WTC11 (cell line): Measurements from ENCODE around the gene SFI1. TPM values are rescaled to one million over a fixed set of nuclear protein-coding genes. Genes with fewer than 3 reads are reported as not detected.

ENCODE experiments used
- ATAC-seq: fragments of 200-7000 bp; cut with Tn5 transposase; 2 replicates; pipeline ENCODE4 v1.10.0; 2021; ENCODE audit warnings: mild to moderate bottlenecking, moderate library complexity
- CTCF ChIA-PET: fragments of 300-600 bp; sonication (Branson Sonifier 250); formaldehyde crosslinking; loops from one replicate; lab custom pipeline; 2021; ENCODE audit warnings: antibody characterized with exemption; lab: Charles Lee
- POLR2A ChIA-PET: fragments of 350-600 bp; sonication (Branson Sonifier 250); formaldehyde crosslinking; loops from one replicate; lab custom pipeline; 2021; ENCODE audit warnings: antibody characterized with exemption; lab: Charles Lee
- DNase-seq: peaks from one replicate; pipeline ENCODE4 v3.0.0; 2021; ENCODE audit warnings: low spot score
- H3K27ac Mint-ChIP-seq: 2 replicates; pipeline ENCODE4 v1.8.0; 2021; ENCODE audit warnings: mixed read lengths
- H3K27me3 Mint-ChIP-seq: 2 replicates; pipeline ENCODE4 v1.8.0; 2021; ENCODE audit warnings: low read depth, mild to moderate bottlenecking, moderate library complexity, mixed read lengths
- H3K36me3 Mint-ChIP-seq: 2 replicates; pipeline ENCODE4 v1.8.0; 2021; ENCODE audit warnings: mixed read lengths
- H3K4me1 Mint-ChIP-seq: 2 replicates; pipeline ENCODE4 v1.8.0; 2022; ENCODE audit warnings: mixed read lengths
- H3K4me3 Mint-ChIP-seq: 2 replicates; pipeline ENCODE4 v1.8.0; 2021; ENCODE audit warnings: mild to moderate bottlenecking, moderate library complexity, mixed read lengths
- H3K9me3 Mint-ChIP-seq: 2 replicates; pipeline ENCODE4 v1.8.0; 2021; ENCODE audit warnings: mixed read lengths
- ATF1 ChIP-seq: sonication (generic); formaldehyde crosslinking; IDR thresholded peaks from 2 replicates; pipeline ENCODE4 v1.8.1; 2023; ENCODE audit warnings: mild to moderate bottlenecking, moderate library complexity, missing genetic modification reagents
- CREM ChIP-seq: sonication (generic); formaldehyde crosslinking; IDR thresholded peaks from 2 replicates; pipeline ENCODE4 v1.8.1; 2022; ENCODE audit warnings: mild to moderate bottlenecking, missing genetic modification reagents, moderate library complexity
- E2F1 ChIP-seq: sonication (generic); formaldehyde crosslinking; IDR thresholded peaks from 2 replicates; pipeline ENCODE4 v1.8.0; 2022; ENCODE audit warnings: mild to moderate bottlenecking, missing genetic modification reagents
- ESRRA ChIP-seq: sonication (generic); formaldehyde crosslinking; IDR thresholded peaks from 2 replicates; pipeline ENCODE4 v1.8.1; 2022; ENCODE audit warnings: mild to moderate bottlenecking, missing genetic modification reagents, borderline replicate concordance
- GABPB1 ChIP-seq: sonication (generic); formaldehyde crosslinking; IDR thresholded peaks from 2 replicates; pipeline ENCODE4 v1.8.1; 2023; ENCODE audit warnings: mild to moderate bottlenecking, missing genetic modification reagents
- MAX ChIP-seq: sonication (generic); formaldehyde crosslinking; IDR thresholded peaks from 2 replicates; pipeline ENCODE4 v1.8.0; 2022; ENCODE audit warnings: mild to moderate bottlenecking, missing genetic modification reagents
- MYBL2 ChIP-seq: sonication (generic); formaldehyde crosslinking; IDR thresholded peaks from 2 replicates; pipeline ENCODE4 v1.8.1; 2023; ENCODE audit warnings: mild to moderate bottlenecking, moderate library complexity, missing genetic modification reagents
- RELA ChIP-seq: sonication (generic); formaldehyde crosslinking; IDR thresholded peaks from 2 replicates; pipeline ENCODE4 v1.8.1; 2022; ENCODE audit warnings: missing genetic modification reagents, mild to moderate bottlenecking, borderline replicate concordance
- SOX15 ChIP-seq: fragments of 250-450 bp; sonication (Bioruptor Pico); IDR thresholded peaks from 2 replicates; pipeline ENCODE4 v1.9.0; 2021; ENCODE audit warnings: mild to moderate bottlenecking
- USF1 ChIP-seq: sonication (generic); formaldehyde crosslinking; IDR thresholded peaks from 2 replicates; pipeline ENCODE4 v1.8.0; 2022; ENCODE audit warnings: mild to moderate bottlenecking, missing genetic modification reagents
- ZBTB43 ChIP-seq: sonication (generic); formaldehyde crosslinking; IDR thresholded peaks from 2 replicates; pipeline ENCODE4 v1.8.1; 2023; ENCODE audit warnings: mild to moderate bottlenecking, missing genetic modification reagents
- ZNF263 ChIP-seq: sonication (generic); formaldehyde crosslinking; IDR thresholded peaks from 2 replicates; pipeline ENCODE4 v1.8.1; 2022; ENCODE audit warnings: low read depth, mild to moderate bottlenecking, moderate library complexity, missing genetic modification reagents
- total RNA-seq: library from RNA; stranded (reverse); gene quantifications from 3 replicates; pipeline ENCODE4 v1.2.3, GENCODE V29; 2021
- TF ChIP-seq, protein P1 (sequence below): fragments of 200-600 bp; IDR thresholded peaks from 2 replicates; pipeline ENCODE4 v1.8.0; 2022; ENCODE audit warnings: antibody characterized with exemption
- TF ChIP-seq, protein P2 (sequence below): sonication (generic); formaldehyde crosslinking; IDR thresholded peaks from 2 replicates; pipeline ENCODE4 v1.8.0; 2023; ENCODE audit warnings: missing genetic modification reagents, mild to moderate bottlenecking, borderline replicate concordance
- TF ChIP-seq, protein P3 (sequence below): sonication (generic); formaldehyde crosslinking; IDR thresholded peaks from 2 replicates; pipeline ENCODE4 v1.8.1; 2023; ENCODE audit warnings: mild to moderate bottlenecking, moderate library complexity, missing genetic modification reagents
- TF ChIP-seq, protein P4 (sequence below): sonication (generic); formaldehyde crosslinking; IDR thresholded peaks from 2 replicates; pipeline ENCODE4 v1.8.0; 2023; ENCODE audit warnings: missing genetic modification reagents
- TF ChIP-seq, protein P5 (sequence below): sonication (generic); formaldehyde crosslinking; IDR thresholded peaks from 2 replicates; pipeline ENCODE4 v1.8.0; 2023; ENCODE audit warnings: mild to moderate bottlenecking, missing genetic modification reagents
- TF ChIP-seq, protein P6 (sequence below): fragments of 250-450 bp; sonication (Bioruptor Pico); IDR thresholded peaks from 2 replicates; pipeline ENCODE4 v2.1.2; 2022; ENCODE audit warnings: mild to moderate bottlenecking, moderate library complexity

SFI1 gene
- total RNA-seq, 1 experiment from 2014 or later = 43.6 TPM

GRCh38 chr22:31631436-31631835 is 135.1 kb downstream of the SFI1 start (continued):
- TF ChIP-seq MYBL2 (CRISPR knock-in tag) = no peak
- TF ChIP-seq, protein P1, sequence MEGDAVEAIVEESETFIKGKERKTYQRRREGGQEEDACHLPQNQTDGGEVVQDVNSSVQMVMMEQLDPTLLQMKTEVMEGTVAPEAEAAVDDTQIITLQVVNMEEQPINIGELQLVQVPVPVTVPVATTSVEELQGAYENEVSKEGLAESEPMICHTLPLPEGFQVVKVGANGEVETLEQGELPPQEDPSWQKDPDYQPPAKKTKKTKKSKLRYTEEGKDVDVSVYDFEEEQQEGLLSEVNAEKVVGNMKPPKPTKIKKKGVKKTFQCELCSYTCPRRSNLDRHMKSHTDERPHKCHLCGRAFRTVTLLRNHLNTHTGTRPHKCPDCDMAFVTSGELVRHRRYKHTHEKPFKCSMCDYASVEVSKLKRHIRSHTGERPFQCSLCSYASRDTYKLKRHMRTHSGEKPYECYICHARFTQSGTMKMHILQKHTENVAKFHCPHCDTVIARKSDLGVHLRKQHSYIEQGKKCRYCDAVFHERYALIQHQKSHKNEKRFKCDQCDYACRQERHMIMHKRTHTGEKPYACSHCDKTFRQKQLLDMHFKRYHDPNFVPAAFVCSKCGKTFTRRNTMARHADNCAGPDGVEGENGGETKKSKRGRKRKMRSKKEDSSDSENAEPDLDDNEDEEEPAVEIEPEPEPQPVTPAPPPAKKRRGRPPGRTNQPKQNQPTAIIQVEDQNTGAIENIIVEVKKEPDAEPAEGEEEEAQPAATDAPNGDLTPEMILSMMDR = no peak
- TF ChIP-seq, protein P2, sequence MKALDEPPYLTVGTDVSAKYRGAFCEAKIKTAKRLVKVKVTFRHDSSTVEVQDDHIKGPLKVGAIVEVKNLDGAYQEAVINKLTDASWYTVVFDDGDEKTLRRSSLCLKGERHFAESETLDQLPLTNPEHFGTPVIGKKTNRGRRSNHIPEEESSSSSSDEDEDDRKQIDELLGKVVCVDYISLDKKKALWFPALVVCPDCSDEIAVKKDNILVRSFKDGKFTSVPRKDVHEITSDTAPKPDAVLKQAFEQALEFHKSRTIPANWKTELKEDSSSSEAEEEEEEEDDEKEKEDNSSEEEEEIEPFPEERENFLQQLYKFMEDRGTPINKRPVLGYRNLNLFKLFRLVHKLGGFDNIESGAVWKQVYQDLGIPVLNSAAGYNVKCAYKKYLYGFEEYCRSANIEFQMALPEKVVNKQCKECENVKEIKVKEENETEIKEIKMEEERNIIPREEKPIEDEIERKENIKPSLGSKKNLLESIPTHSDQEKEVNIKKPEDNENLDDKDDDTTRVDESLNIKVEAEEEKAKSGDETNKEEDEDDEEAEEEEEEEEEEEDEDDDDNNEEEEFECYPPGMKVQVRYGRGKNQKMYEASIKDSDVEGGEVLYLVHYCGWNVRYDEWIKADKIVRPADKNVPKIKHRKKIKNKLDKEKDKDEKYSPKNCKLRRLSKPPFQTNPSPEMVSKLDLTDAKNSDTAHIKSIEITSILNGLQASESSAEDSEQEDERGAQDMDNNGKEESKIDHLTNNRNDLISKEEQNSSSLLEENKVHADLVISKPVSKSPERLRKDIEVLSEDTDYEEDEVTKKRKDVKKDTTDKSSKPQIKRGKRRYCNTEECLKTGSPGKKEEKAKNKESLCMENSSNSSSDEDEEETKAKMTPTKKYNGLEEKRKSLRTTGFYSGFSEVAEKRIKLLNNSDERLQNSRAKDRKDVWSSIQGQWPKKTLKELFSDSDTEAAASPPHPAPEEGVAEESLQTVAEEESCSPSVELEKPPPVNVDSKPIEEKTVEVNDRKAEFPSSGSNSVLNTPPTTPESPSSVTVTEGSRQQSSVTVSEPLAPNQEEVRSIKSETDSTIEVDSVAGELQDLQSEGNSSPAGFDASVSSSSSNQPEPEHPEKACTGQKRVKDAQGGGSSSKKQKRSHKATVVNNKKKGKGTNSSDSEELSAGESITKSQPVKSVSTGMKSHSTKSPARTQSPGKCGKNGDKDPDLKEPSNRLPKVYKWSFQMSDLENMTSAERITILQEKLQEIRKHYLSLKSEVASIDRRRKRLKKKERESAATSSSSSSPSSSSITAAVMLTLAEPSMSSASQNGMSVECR (CRISPR knock-in tag) = no peak
- TF ChIP-seq RELA (CRISPR knock-in tag) = no peak
- no peak for TF ChIP-seq MAX
- no peak for TF ChIP-seq GABPB1 (CRISPR knock-in tag)
- no peak for TF ChIP-seq ESRRA (CRISPR knock-in tag)
- TF ChIP-seq, protein P3, sequence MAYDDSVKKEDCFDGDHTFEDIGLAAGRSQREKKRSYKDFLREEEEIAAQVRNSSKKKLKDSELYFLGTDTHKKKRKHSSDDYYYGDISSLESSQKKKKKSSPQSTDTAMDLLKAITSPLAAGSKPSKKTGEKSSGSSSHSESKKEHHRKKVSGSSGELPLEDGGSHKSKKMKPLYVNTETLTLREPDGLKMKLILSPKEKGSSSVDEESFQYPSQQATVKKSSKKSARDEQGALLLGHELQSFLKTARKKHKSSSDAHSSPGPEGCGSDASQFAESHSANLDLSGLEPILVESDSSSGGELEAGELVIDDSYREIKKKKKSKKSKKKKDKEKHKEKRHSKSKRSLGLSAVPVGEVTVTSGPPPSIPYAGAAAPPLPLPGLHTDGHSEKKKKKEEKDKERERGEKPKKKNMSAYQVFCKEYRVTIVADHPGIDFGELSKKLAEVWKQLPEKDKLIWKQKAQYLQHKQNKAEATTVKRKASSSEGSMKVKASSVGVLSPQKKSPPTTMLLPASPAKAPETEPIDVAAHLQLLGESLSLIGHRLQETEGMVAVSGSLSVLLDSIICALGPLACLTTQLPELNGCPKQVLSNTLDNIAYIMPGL (CRISPR knock-in tag) = no peak
- TF ChIP-seq, protein P4, sequence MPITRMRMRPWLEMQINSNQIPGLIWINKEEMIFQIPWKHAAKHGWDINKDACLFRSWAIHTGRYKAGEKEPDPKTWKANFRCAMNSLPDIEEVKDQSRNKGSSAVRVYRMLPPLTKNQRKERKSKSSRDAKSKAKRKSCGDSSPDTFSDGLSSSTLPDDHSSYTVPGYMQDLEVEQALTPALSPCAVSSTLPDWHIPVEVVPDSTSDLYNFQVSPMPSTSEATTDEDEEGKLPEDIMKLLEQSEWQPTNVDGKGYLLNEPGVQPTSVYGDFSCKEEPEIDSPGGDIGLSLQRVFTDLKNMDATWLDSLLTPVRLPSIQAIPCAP = no peak

GRCh38 chr22:31635638-31636306 is 139.4 kb downstream of the SFI1 start:
- TF ChIP-seq ZBTB43 (CRISPR knock-in tag) = no peak
- no peak for TF ChIP-seq CREM (CRISPR knock-in tag)
- TF ChIP-seq ATF1 (CRISPR knock-in tag) = no peak
- no peak for TF ChIP-seq ZNF263
- TF ChIP-seq, protein P5, sequence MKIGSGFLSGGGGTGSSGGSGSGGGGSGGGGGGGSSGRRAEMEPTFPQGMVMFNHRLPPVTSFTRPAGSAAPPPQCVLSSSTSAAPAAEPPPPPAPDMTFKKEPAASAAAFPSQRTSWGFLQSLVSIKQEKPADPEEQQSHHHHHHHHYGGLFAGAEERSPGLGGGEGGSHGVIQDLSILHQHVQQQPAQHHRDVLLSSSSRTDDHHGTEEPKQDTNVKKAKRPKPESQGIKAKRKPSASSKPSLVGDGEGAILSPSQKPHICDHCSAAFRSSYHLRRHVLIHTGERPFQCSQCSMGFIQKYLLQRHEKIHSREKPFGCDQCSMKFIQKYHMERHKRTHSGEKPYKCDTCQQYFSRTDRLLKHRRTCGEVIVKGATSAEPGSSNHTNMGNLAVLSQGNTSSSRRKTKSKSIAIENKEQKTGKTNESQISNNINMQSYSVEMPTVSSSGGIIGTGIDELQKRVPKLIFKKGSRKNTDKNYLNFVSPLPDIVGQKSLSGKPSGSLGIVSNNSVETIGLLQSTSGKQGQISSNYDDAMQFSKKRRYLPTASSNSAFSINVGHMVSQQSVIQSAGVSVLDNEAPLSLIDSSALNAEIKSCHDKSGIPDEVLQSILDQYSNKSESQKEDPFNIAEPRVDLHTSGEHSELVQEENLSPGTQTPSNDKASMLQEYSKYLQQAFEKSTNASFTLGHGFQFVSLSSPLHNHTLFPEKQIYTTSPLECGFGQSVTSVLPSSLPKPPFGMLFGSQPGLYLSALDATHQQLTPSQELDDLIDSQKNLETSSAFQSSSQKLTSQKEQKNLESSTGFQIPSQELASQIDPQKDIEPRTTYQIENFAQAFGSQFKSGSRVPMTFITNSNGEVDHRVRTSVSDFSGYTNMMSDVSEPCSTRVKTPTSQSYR (CRISPR knock-in tag) = no peak
- TF ChIP-seq, protein P6, sequence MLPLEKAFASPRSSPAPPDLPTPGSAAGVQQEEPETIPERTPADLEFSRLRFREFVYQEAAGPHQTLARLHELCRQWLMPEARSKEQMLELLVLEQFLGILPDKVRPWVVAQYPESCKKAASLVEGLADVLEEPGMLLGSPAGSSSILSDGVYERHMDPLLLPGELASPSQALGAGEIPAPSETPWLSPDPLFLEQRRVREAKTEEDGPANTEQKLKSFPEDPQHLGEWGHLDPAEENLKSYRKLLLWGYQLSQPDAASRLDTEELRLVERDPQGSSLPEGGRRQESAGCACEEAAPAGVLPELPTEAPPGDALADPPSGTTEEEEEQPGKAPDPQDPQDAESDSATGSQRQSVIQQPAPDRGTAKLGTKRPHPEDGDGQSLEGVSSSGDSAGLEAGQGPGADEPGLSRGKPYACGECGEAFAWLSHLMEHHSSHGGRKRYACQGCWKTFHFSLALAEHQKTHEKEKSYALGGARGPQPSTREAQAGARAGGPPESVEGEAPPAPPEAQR (CRISPR knock-in tag) = no peak
- no peak for TF ChIP-seq USF1 (CRISPR knock-in tag)
- TF ChIP-seq E2F1 (CRISPR knock-in tag) = no peak
- no peak for TF ChIP-seq SOX15 (CRISPR knock-in tag)
- Mint-ChIP-seq H3K9me3 (no peaks in the 10 kb centered on the region), H3K4me3 (no peak overlapping the region), H3K27me3 (no peaks in the 10 kb centered on the region), H3K4me1 (peaks cover 15% of the 10 kb centered on the region), H3K27ac (peak overlapping the region; percentile 72; the same call in 1 of the 2 replicates), H3K36me3 (peaks cover 2% of the 10 kb centered on the region; the same call in 1 of the 2 replicates)
- DNase-seq (no peak), ATAC-seq (no peak)
- POLR2A ChIA-PET = interaction anchor here (0.6 kb wide), 1 partner anchor 12 kb away, joined by 4 read pairs; no protein-coding TSS in a partner anchor
- CTCF ChIA-PET = interaction anchor here (0.5 to 1.4 kb wide), 2 partner anchors 30 to 273 kb away, joined by 4 read pairs; no protein-coding TSS in a partner anchor
